Glutamatergic neuron (in vitro differentiated cells): ENCODE data around the gene C22orf15. TPM values are rescaled to one million over a fixed set of nuclear protein-coding genes. Genes with fewer than 3 reads are reported as not detected.

Experiments used
- DNase-seq: peaks from one replicate; pipeline ENCODE4 v3.0.0; 2022
- H3K27ac Mint-ChIP-seq: one replicate; pipeline ENCODE4 v1.8.0; 2020; ENCODE audit warnings: mild to moderate bottlenecking, mixed read lengths, inconsistent platforms; ENCODE audit not compliant: unreplicated experiment
- H3K27me3 Mint-ChIP-seq: one replicate; pipeline ENCODE4 v1.8.0; 2020; ENCODE audit warnings: mild to moderate bottlenecking, moderate library complexity, mixed read lengths, inconsistent platforms; ENCODE audit not compliant: unreplicated experiment
- H3K36me3 Mint-ChIP-seq: one replicate; pipeline ENCODE4 v1.8.0; 2020; ENCODE audit warnings: mild to moderate bottlenecking, mixed read lengths, inconsistent platforms; ENCODE audit not compliant: unreplicated experiment
- H3K4me1 Mint-ChIP-seq: one replicate; pipeline ENCODE4 v1.8.0; 2020; ENCODE audit warnings: mild to moderate bottlenecking, low read depth, mixed read lengths, inconsistent platforms; ENCODE audit not compliant: unreplicated experiment
- H3K4me3 Mint-ChIP-seq: one replicate; pipeline ENCODE4 v1.8.0; 2020; ENCODE audit warnings: mild to moderate bottlenecking, mixed read lengths, inconsistent platforms; ENCODE audit not compliant: unreplicated experiment
- H3K9me3 Mint-ChIP-seq: one replicate; pipeline ENCODE4 v1.8.0; 2020; ENCODE audit warnings: mild to moderate bottlenecking, moderate library complexity, mixed read lengths, inconsistent platforms; ENCODE audit not compliant: unreplicated experiment
- CTCF ChIP-seq: fragments of 200-600 bp; sonication (generic); IDR thresholded peaks from one replicate; pipeline ENCODE4 v1.5.0; 2021; ENCODE audit not compliant: partially characterized antibody, unreplicated experiment
- total RNA-seq: library from RNA; stranded (reverse); fragmentation: NEBNext Ultra II Directional; extraction: Animal tissue kit (Norgen Biotek cat#: 25700); gene quantifications from one replicate; pipeline ENCODE4 v1.2.1, GENCODE V29; 2021; ENCODE audit not compliant: unreplicated experiment

C22orf15 gene
- total RNA-seq, 1 donor from 2014 or later: not detected

- no peak for TF ChIP-seq CTCF
- H3K27ac Mint-ChIP-seq: no peak overlapping the region
- H3K36me3 Mint-ChIP-seq: peaks cover 12% of the 10 kb centered on the region
Measured at GRCh38 chr22:23744001-23744400, 18.8 kb upstream of the C22orf15 start.

GRCh38 chr22:23744485-23744884 lies 18.3 kb upstream of the C22orf15 start:
- no peak for TF ChIP-seq CTCF
- Mint-ChIP-seq H3K4me1 (no peaks in the 10 kb centered on the region), H3K27ac (no peak overlapping the region), H3K4me3 (no peak overlapping the region), H3K36me3 (peaks cover 12% of the 10 kb centered on the region), H3K27me3 (no peaks in the 10 kb centered on the region), H3K9me3 (peaks cover 8% of the 10 kb centered on the region)
- DNase-seq: no peak

More at GRCh38 chr22:23744001-23744400, 18.8 kb upstream of the C22orf15 start:
- peaks cover 8% of the 10 kb centered on the region for H3K9me3 Mint-ChIP-seq
- no peaks in the 10 kb centered on the region for H3K4me1 Mint-ChIP-seq
- H3K27me3 Mint-ChIP-seq: peaks cover under 1% of the 10 kb centered on the region
- H3K4me3 Mint-ChIP-seq: no peak overlapping the region
- DNase-seq: no peak

GRCh38 chr22:23745791-23746190 lies 17.0 kb upstream of the C22orf15 start:
- peaks cover 2% of the 10 kb centered on the region for H3K4me1 Mint-ChIP-seq
- H3K9me3 Mint-ChIP-seq: peaks cover 11% of the 10 kb centered on the region
- no peak overlapping the region for H3K4me3 Mint-ChIP-seq
- no peak overlapping the region for H3K27ac Mint-ChIP-seq
- peaks cover 8% of the 10 kb centered on the region for H3K27me3 Mint-ChIP-seq
- peaks cover 12% of the 10 kb centered on the region for H3K36me3 Mint-ChIP-seq
- no peak for TF ChIP-seq CTCF
- no peak for DNase-seq

DNA sequence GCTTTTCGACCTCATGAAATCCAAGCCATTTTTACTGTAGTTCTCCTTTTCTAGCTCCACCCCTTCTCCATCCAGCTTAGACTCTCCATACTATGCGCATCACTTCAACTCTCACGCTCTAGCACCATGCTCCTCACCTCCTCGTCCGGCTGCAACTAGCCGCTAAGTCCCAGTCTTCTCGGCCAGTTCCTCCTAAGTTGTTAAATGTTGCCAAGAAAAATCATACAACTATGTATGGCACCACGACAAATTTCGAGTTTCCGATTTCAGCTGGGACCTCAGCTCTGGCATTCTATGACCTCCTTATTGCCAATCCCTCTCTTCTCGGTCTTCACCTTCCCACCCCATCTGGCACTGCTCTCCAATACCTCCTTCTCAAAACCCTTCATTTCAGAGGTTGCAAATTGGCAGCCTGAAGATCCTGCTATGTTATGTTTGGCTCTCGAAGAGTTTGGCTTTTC lies 12.9 kb upstream of the C22orf15 start:
- H3K27me3 Mint-ChIP-seq: peaks cover 8% of the 10 kb centered on the region
- H3K36me3 Mint-ChIP-seq: peaks cover 4% of the 10 kb centered on the region
- peaks cover 13% of the 10 kb centered on the region for H3K9me3 Mint-ChIP-seq
- peaks cover 2% of the 10 kb centered on the region for H3K4me1 Mint-ChIP-seq
- no peak for DNase-seq
- no peak for TF ChIP-seq CTCF
- H3K27ac Mint-ChIP-seq: no peak overlapping the region
- H3K4me3 Mint-ChIP-seq: peak overlapping the region; percentile 87

DNA sequence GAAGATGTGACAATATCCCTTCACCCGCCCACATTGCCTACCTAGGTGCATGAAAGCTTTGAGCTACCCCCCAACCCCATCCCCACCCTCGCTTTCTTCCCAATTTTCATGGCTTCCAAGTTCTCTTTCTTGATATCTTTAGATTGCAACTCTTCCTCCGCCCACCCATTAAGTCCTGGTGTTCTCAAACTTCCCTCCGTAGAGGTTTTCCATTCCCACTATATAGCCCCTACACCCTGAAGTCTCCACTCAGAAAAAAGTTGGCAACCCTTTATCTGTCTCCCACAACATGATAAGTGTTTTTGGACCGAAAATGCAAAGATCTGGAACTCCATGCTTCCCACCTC lies 12.4 kb upstream of the C22orf15 start:
- H3K27ac Mint-ChIP-seq: peak overlapping the region; percentile 28
- peaks cover 10% of the 10 kb centered on the region for H3K27me3 Mint-ChIP-seq
- no peaks in the 10 kb centered on the region for H3K36me3 Mint-ChIP-seq

More for the DNA sequence above, 12.4 kb upstream of the C22orf15 start:
- Mint-ChIP-seq H3K4me3 (peak overlapping the region; percentile 87), H3K9me3 (peaks cover 9% of the 10 kb centered on the region), H3K4me1 (peaks cover 2% of the 10 kb centered on the region)
- TF ChIP-seq CTCF: no peak
- no peak for DNase-seq
